ENCODE measurements around the gene PDE11A. TPM values are rescaled to one million over a fixed set of nuclear protein-coding genes. Genes with fewer than 3 reads are reported as not detected.

The PDE11A gene
- total RNA-seq, 2 experiments from 2014 or later, result not detected

- Mint-ChIP-seq H3K4me1 (ENCODE audit: low read depth) (peaks cover 7% of the 10 kb centered on the region), H3K9me3 (no peaks in the 10 kb centered on the region), H3K36me3 (ENCODE audit: low read depth) (no peaks in the 10 kb centered on the region), H3K27ac (no peak overlapping the region), H3K27me3 (peaks cover 15% of the 10 kb centered on the region), H3K4me3 (no peak overlapping the region)
- no peak for ATAC-seq
- TF ChIP-seq CTCF (IDR thresholded peaks at IDR 0.05), result no peak
- POLR2A ChIA-PET, result no interaction called here
- no peak for DNase-seq
- CTCF ChIA-PET, result interaction anchor here (1.1 kb wide), 1 partner anchor 67 kb away, joined by 4 read pairs; no protein-coding TSS in a partner anchor
- intact Hi-C loops (cut with micrococcal nuclease), result no loop called here
Measured at GRCh38 chr2:177671662-177672061, 400.9 kb downstream of the PDE11A start.

- Mint-ChIP-seq H3K36me3 (ENCODE audit: low read depth) (no peaks in the 10 kb centered on the region), H3K4me1 (ENCODE audit: low read depth) (peaks cover 12% of the 10 kb centered on the region), H3K27me3 (peaks cover 13% of the 10 kb centered on the region), H3K4me3 (no peak overlapping the region), H3K9me3 (no peaks in the 10 kb centered on the region), H3K27ac (no peak overlapping the region)
- intact Hi-C loops (cut with micrococcal nuclease), result no loop called here
- no peak for DNase-seq
- CTCF ChIA-PET, result interaction anchor here (1.1 kb wide), 1 partner anchor 67 kb away, joined by 4 read pairs; no protein-coding TSS in a partner anchor
- POLR2A ChIA-PET, result no interaction called here
- ATAC-seq, result peak; percentile 74
- no peak for TF ChIP-seq CTCF (IDR thresholded peaks at IDR 0.05)
Measured at GRCh38 chr2:177670791-177671535, 401.6 kb downstream of the PDE11A start.

GRCh38 chr2:177669625-177670330 is 402.8 kb downstream of the PDE11A start:
- H3K27me3 Mint-ChIP-seq, result peaks cover 11% of the 10 kb centered on the region
- POLR2A ChIA-PET, result no interaction called here

GRCh38 chr2:177669201-177669600 is 403.4 kb downstream of the PDE11A start:
- ChIA-PET POLR2A (no interaction called here), CTCF (interaction anchor here (0.9 to 1.6 kb wide), 5 partner anchors 13 to 505 kb away, joined by 3 to 4 read pairs (median 3); no protein-coding TSS in a partner anchor)
- DNase-seq, result no peak
- Mint-ChIP-seq H3K36me3 (ENCODE audit: low read depth) (no peaks in the 10 kb centered on the region), H3K27ac (no peak overlapping the region), H3K4me3 (no peak overlapping the region), H3K27me3 (peaks cover 11% of the 10 kb centered on the region), H3K9me3 (no peaks in the 10 kb centered on the region), H3K4me1 (ENCODE audit: low read depth) (peaks cover 12% of the 10 kb centered on the region)
- TF ChIP-seq CTCF (IDR thresholded peaks at IDR 0.05), result no peak
- intact Hi-C loops (cut with micrococcal nuclease), result no loop called here
- ATAC-seq, result no peak

More at GRCh38 chr2:177669625-177670330, 402.8 kb downstream of the PDE11A start:
- Mint-ChIP-seq H3K36me3 (ENCODE audit: low read depth) (no peaks in the 10 kb centered on the region), H3K4me1 (ENCODE audit: low read depth) (peaks cover 12% of the 10 kb centered on the region), H3K27ac (no peak overlapping the region), H3K9me3 (no peaks in the 10 kb centered on the region), H3K4me3 (no peak overlapping the region)
- intact Hi-C loops (cut with micrococcal nuclease), result no loop called here
- no peak for TF ChIP-seq CTCF (IDR thresholded peaks at IDR 0.05)
- ATAC-seq (no peak), DNase-seq (no peak)
- CTCF ChIA-PET, result interaction anchor here (0.9 to 1.6 kb wide), 4 partner anchors 13 to 505 kb away, joined by 3 to 4 read pairs (median 4); no protein-coding TSS in a partner anchor

- DNase-seq, result no peak
- Mint-ChIP-seq H3K36me3 (ENCODE audit: low read depth) (no peaks in the 10 kb centered on the region), H3K27me3 (peaks cover 9% of the 10 kb centered on the region), H3K4me1 (ENCODE audit: low read depth) (peaks cover 12% of the 10 kb centered on the region), H3K27ac (no peak overlapping the region), H3K9me3 (no peaks in the 10 kb centered on the region), H3K4me3 (no peak overlapping the region)
- ChIA-PET POLR2A (no interaction called here), CTCF (interaction anchor here (1.0 to 1.6 kb wide), 4 partner anchors 12 to 504 kb away, joined by 3 to 4 read pairs (median 3); no protein-coding TSS in a partner anchor)
- ATAC-seq, result no peak
- intact Hi-C loops (cut with micrococcal nuclease), result no loop called here
- TF ChIP-seq CTCF (IDR thresholded peaks at IDR 0.05), result no peak
Measured at GRCh38 chr2:177668617-177669016, 404.0 kb downstream of the PDE11A start.
